ENCODE measurements around the gene RNF227. TPM values are rescaled to one million over a fixed set of nuclear protein-coding genes. Genes with fewer than 3 reads are reported as not detected.
A peak's percentile ranks its signal among the peaks of the same experiment; 100 is the strongest.

Gene RNF227
- total RNA-seq, 1 donor from 2014 or later: 1.8 TPM

- H3K36me3 Mint-ChIP-seq (ENCODE audit: insufficient read depth): no peaks in the 10 kb centered on the region
- no peak for TF ChIP-seq CTCF (IDR thresholded peaks at IDR 0.05; ENCODE audit: unreplicated experiment)
- peaks cover 4% of the 10 kb centered on the region for H3K4me1 Mint-ChIP-seq (ENCODE audit: low read depth)
- peak overlapping the region; percentile 60 for H3K4me3 Mint-ChIP-seq (ENCODE audit: low read depth)
- no peak for DNase-seq (ENCODE audit: low spot score, unreplicated experiment)
- peaks cover 54% of the 10 kb centered on the region for H3K27me3 Mint-ChIP-seq
- H3K27ac Mint-ChIP-seq: peak overlapping the region; percentile 85
- no peaks in the 10 kb centered on the region for H3K9me3 Mint-ChIP-seq (ENCODE audit: low read depth)
These were observed 6.3 kb upstream of the RNF227 start for GRCh38 chr17:7922269-7922844.

DNA sequence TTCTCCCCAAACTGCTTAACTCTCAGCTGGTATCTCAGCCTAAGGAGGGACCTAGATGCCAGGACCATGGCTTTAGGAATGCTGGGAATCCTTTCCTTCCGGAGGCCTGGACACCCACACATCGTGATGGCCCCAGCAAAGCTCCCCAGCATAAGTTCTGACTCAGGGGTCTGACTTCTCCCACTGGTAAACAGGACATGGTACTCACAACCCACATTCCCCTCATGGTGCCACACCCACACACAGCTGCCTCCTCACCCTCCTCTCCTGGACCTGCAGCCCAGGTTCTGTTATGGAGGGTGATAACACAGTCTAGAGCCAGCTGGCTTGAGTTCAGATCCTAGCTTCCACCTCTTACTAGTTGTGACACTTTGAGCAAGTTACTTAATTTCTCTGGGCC lies 719 bp upstream of the RNF227 start:
- no peak for TF ChIP-seq CTCF (IDR thresholded peaks at IDR 0.05; ENCODE audit: unreplicated experiment)
- peak overlapping the region; percentile 59 for H3K4me3 Mint-ChIP-seq (ENCODE audit: low read depth)
- H3K9me3 Mint-ChIP-seq (ENCODE audit: low read depth): no peaks in the 10 kb centered on the region
- peaks cover 8% of the 10 kb centered on the region for H3K4me1 Mint-ChIP-seq (ENCODE audit: low read depth)
- no peak for DNase-seq (ENCODE audit: low spot score, unreplicated experiment)
- peaks cover 1% of the 10 kb centered on the region for H3K36me3 Mint-ChIP-seq (ENCODE audit: insufficient read depth)
- H3K27ac Mint-ChIP-seq: peak overlapping the region; percentile 11
- H3K27me3 Mint-ChIP-seq: peaks cover 35% of the 10 kb centered on the region

DNA sequence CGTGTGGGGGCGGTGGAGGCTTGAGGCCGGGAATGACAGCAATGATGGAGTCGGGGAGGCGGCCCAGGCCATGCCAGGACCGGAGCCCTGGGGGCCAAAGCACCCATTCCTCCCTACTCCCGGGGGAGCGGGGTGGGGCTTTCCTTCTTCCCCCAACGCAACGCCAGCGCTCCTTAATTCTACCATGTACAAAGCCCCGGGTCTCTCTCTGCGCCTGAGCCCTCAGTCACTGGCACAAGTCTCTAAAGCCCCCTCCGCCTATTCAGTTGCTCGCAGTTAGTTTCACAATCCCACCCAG lies 245 bp upstream of the RNF227 start:
- DNase-seq (ENCODE audit: low spot score, unreplicated experiment): no peak
- peak overlapping the region; percentile 59 for H3K4me3 Mint-ChIP-seq (ENCODE audit: low read depth)
- H3K4me1 Mint-ChIP-seq (ENCODE audit: low read depth): peaks cover 8% of the 10 kb centered on the region
- peak overlapping the region; percentile 11 for H3K27ac Mint-ChIP-seq
- H3K27me3 Mint-ChIP-seq: peaks cover 31% of the 10 kb centered on the region
- no peak for TF ChIP-seq CTCF (IDR thresholded peaks at IDR 0.05; ENCODE audit: unreplicated experiment)
- H3K9me3 Mint-ChIP-seq (ENCODE audit: low read depth): no peaks in the 10 kb centered on the region
- H3K36me3 Mint-ChIP-seq (ENCODE audit: insufficient read depth): peaks cover 1% of the 10 kb centered on the region

- H3K4me1 Mint-ChIP-seq (ENCODE audit: low read depth): peaks cover 8% of the 10 kb centered on the region
- H3K27me3 Mint-ChIP-seq: peaks cover 24% of the 10 kb centered on the region
- peaks cover 11% of the 10 kb centered on the region for H3K36me3 Mint-ChIP-seq (ENCODE audit: insufficient read depth)
- no peaks in the 10 kb centered on the region for H3K9me3 Mint-ChIP-seq (ENCODE audit: low read depth)
- peak overlapping the region; percentile 79 for H3K4me3 Mint-ChIP-seq (ENCODE audit: low read depth)
- H3K27ac Mint-ChIP-seq: peak overlapping the region; percentile 92
- no peak for TF ChIP-seq CTCF (IDR thresholded peaks at IDR 0.05; ENCODE audit: unreplicated experiment)
- DNase-seq (ENCODE audit: low spot score, unreplicated experiment): no peak
These were observed 894 bp downstream of the RNF227 start for GRCh38 chr17:7915179-7915610.

GRCh38 chr17:7912927-7913524 lies 3.1 kb downstream of the RNF227 start:
- Mint-ChIP-seq H3K4me1 (ENCODE audit: low read depth) (peaks cover 8% of the 10 kb centered on the region), H3K9me3 (ENCODE audit: low read depth) (no peaks in the 10 kb centered on the region), H3K27me3 (peaks cover 17% of the 10 kb centered on the region), H3K27ac (peak overlapping the region; percentile 30), H3K4me3 (ENCODE audit: low read depth) (no peak overlapping the region), H3K36me3 (ENCODE audit: insufficient read depth) (peaks cover 20% of the 10 kb centered on the region)
- no peak for DNase-seq (ENCODE audit: low spot score, unreplicated experiment)
- TF ChIP-seq CTCF (IDR thresholded peaks at IDR 0.05; ENCODE audit: unreplicated experiment): peak; percentile 74

All from progenitor cell of endocrine pancreas (in vitro differentiated cells).